ENCODE results near the gene CCDC154.

CCDC154 gene

GRCh38 chr16:1416521-1416941 lies 27.8 kb downstream of the CCDC154 start:
- DNase-seq (ENCODE audit: low read depth in 2 of 2) = no peak
- TF ChIP-seq CTCF (IDR thresholded peaks at IDR 0.05; ENCODE audit: low read depth, low read length) = no peak

GRCh38 chr16:1414532-1415260 lies 29.7 kb downstream of the CCDC154 start, which contains the start of gene UNKL:
Gene UNKL, minus strand, starts transcription at chr16:1414704. Its CDS starts 13 bp downstream, at chr16:1414691.
- DNase-seq (ENCODE audit: low read depth in 2 of 2) = peak; percentile 53 to 71
- no peak for TF ChIP-seq CTCF (IDR thresholded peaks at IDR 0.05; ENCODE audit: low read depth, low read length)

More at GRCh38 chr16:1416521-1416941, 27.8 kb downstream of the CCDC154 start:
- H3K4me3 ChIP-seq (replicated peaks in 1 of 2; ENCODE audit: low read depth in 2 of 2, low read length in 2 of 2) = no peak overlapping the region

GRCh38 chr16:1413684-1414531 lies 30.4 kb downstream of the CCDC154 start:
- peak overlapping the region; percentile 82 to 87 for H3K4me3 ChIP-seq (replicated peaks in 1 of 2; ENCODE audit: low read depth in 2 of 2, low read length in 2 of 2)
- peak; percentile 49 to 66 for DNase-seq (ENCODE audit: low read depth in 2 of 2)

More at GRCh38 chr16:1414532-1415260, 29.7 kb downstream of the CCDC154 start, which contains the start of gene UNKL:
- peak within 1 kb of the TSS; percentile 82 to 87 for H3K4me3 ChIP-seq (replicated peaks in 1 of 2; ENCODE audit: low read depth in 2 of 2, low read length in 2 of 2)

GRCh38 chr16:1412847-1413246 lies 31.5 kb downstream of the CCDC154 start:
- no peak for TF ChIP-seq CTCF (IDR thresholded peaks at IDR 0.05; ENCODE audit: low read depth, low read length)
- DNase-seq (ENCODE audit: low read depth in 2 of 2) = no peak
- H3K4me3 ChIP-seq (replicated peaks in 1 of 2; ENCODE audit: low read depth in 2 of 2, low read length in 2 of 2) = no peak overlapping the region

More at GRCh38 chr16:1413684-1414531, 30.4 kb downstream of the CCDC154 start:
- TF ChIP-seq CTCF (IDR thresholded peaks at IDR 0.05; ENCODE audit: low read depth, low read length) = peak; percentile 53

GRCh38 chr16:1408171-1408837 lies 36.1 kb downstream of the CCDC154 start:
- peak; percentile 90 to 93 for DNase-seq (ENCODE audit: low read depth in 2 of 2)
- no peak for TF ChIP-seq CTCF (IDR thresholded peaks at IDR 0.05; ENCODE audit: low read depth, low read length)
- peak overlapping the region; percentile 44 to 60 for H3K4me3 ChIP-seq (replicated peaks in 1 of 2; ENCODE audit: low read depth in 2 of 2, low read length in 2 of 2)

- TF ChIP-seq CTCF (IDR thresholded peaks at IDR 0.05; ENCODE audit: low read depth, low read length) = no peak
- H3K4me3 ChIP-seq (replicated peaks in 1 of 2; ENCODE audit: low read depth in 2 of 2, low read length in 2 of 2) = peak overlapping the region in 1 of 2 donors; percentile 18
- DNase-seq (ENCODE audit: low read depth in 2 of 2) = peak in 1 of 2 donors; percentile 23
Measured at GRCh38 chr16:1407753-1408152, 36.6 kb downstream of the CCDC154 start.
